ENCODE measurements around the gene SGMS2.

The SGMS2 gene

GRCh38 chr4:107808572-107808971, 16.2 kb upstream of the SGMS2 start:
- H3K9me3 ChIP-seq (ENCODE audit: control insufficient read depth, low read length): no peaks in the 10 kb centered on the region
- no peak overlapping the region for H3K9ac ChIP-seq (ENCODE audit: low read length)
- no peak overlapping the region for H3K4me3 ChIP-seq (ENCODE audit: low read length)

GRCh38 chr4:107809210-107809609, 15.5 kb upstream of the SGMS2 start:
- Histone ChIP-seq H3K9ac (ENCODE audit: low read length) (no peak overlapping the region), H3K4me3 (ENCODE audit: low read length) (no peak overlapping the region), H3K4me1 (ENCODE audit: control insufficient read depth, insufficient read depth, low read length) (peaks cover 9% of the 10 kb centered on the region), H3K9me3 (ENCODE audit: control insufficient read depth, low read length) (no peaks in the 10 kb centered on the region), H3K36me3 (ENCODE audit: control insufficient read depth, insufficient read depth, low read length) (no peaks in the 10 kb centered on the region), H3K27me3 (ENCODE audit: control insufficient read depth, insufficient read depth, low read length) (no peaks in the 10 kb centered on the region)

More at GRCh38 chr4:107808572-107808971, 16.2 kb upstream of the SGMS2 start:
- Histone ChIP-seq H3K27me3 (ENCODE audit: control insufficient read depth, insufficient read depth, low read length) (no peaks in the 10 kb centered on the region), H3K36me3 (ENCODE audit: control insufficient read depth, insufficient read depth, low read length) (no peaks in the 10 kb centered on the region), H3K4me1 (ENCODE audit: control insufficient read depth, insufficient read depth, low read length) (peaks cover 9% of the 10 kb centered on the region)

DNA sequence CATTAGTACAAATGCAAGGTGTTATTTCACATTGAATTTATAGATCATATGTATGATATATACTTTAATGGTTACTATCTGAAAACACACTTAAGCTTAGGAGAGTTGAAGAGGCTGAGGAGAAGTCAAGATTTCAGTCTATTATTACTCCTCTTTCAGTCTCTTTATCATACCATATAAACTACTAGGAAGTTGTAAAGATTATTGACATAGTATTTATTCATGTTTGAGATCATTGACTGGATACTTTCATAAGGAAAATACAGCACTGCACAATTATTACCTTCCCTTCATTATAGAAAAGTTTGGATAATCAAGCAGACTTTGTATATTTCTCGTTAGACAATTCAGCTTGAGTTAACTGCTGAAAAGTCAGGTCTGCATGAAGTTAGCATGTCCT, 10.0 kb upstream of the SGMS2 start:
- H3K36me3 ChIP-seq (ENCODE audit: control insufficient read depth, insufficient read depth, low read length): no peaks in the 10 kb centered on the region
- no peak overlapping the region for H3K4me3 ChIP-seq (ENCODE audit: low read length)
- H3K4me1 ChIP-seq (ENCODE audit: control insufficient read depth, insufficient read depth, low read length): peaks cover under 1% of the 10 kb centered on the region
- no peaks in the 10 kb centered on the region for H3K27me3 ChIP-seq (ENCODE audit: control insufficient read depth, insufficient read depth, low read length)
- H3K9me3 ChIP-seq (ENCODE audit: control insufficient read depth, low read length): no peaks in the 10 kb centered on the region
- H3K9ac ChIP-seq (ENCODE audit: low read length): no peak overlapping the region

GRCh38 chr4:107815158-107815557, 9.6 kb upstream of the SGMS2 start:
- no peak overlapping the region for H3K9ac ChIP-seq (ENCODE audit: low read length)
- H3K27me3 ChIP-seq (ENCODE audit: control insufficient read depth, insufficient read depth, low read length): no peaks in the 10 kb centered on the region

GRCh38 chr4:107818301-107818910, 6.3 kb upstream of the SGMS2 start:
- Histone ChIP-seq H3K9me3 (ENCODE audit: control insufficient read depth, low read length) (no peaks in the 10 kb centered on the region), H3K36me3 (ENCODE audit: control insufficient read depth, insufficient read depth, low read length) (no peaks in the 10 kb centered on the region), H3K27me3 (ENCODE audit: control insufficient read depth, insufficient read depth, low read length) (no peaks in the 10 kb centered on the region), H3K4me3 (ENCODE audit: low read length) (no peak overlapping the region), H3K9ac (ENCODE audit: low read length) (no peak overlapping the region), H3K4me1 (ENCODE audit: control insufficient read depth, insufficient read depth, low read length) (no peaks in the 10 kb centered on the region)

More at GRCh38 chr4:107815158-107815557, 9.6 kb upstream of the SGMS2 start:
- no peaks in the 10 kb centered on the region for H3K4me1 ChIP-seq (ENCODE audit: control insufficient read depth, insufficient read depth, low read length)
- H3K4me3 ChIP-seq (ENCODE audit: low read length): no peak overlapping the region
- H3K9me3 ChIP-seq (ENCODE audit: control insufficient read depth, low read length): no peaks in the 10 kb centered on the region
- no peaks in the 10 kb centered on the region for H3K36me3 ChIP-seq (ENCODE audit: control insufficient read depth, insufficient read depth, low read length)

GRCh38 chr4:107823870-107824349, 822 bp upstream of the SGMS2 start:
- H3K4me3 ChIP-seq (ENCODE audit: low read length): peak overlapping the region; percentile 68
- H3K9ac ChIP-seq (ENCODE audit: low read length): peak overlapping the region; percentile 87
- H3K36me3 ChIP-seq (ENCODE audit: control insufficient read depth, insufficient read depth, low read length): no peaks in the 10 kb centered on the region
- no peaks in the 10 kb centered on the region for H3K27me3 ChIP-seq (ENCODE audit: control insufficient read depth, insufficient read depth, low read length)
- peaks cover 7% of the 10 kb centered on the region for H3K4me1 ChIP-seq (ENCODE audit: control insufficient read depth, insufficient read depth, low read length)
- no peaks in the 10 kb centered on the region for H3K9me3 ChIP-seq (ENCODE audit: control insufficient read depth, low read length)

- H3K36me3 ChIP-seq (ENCODE audit: control insufficient read depth, insufficient read depth, low read length): no peaks in the 10 kb centered on the region
- H3K27me3 ChIP-seq (ENCODE audit: control insufficient read depth, insufficient read depth, low read length): no peaks in the 10 kb centered on the region
- peak overlapping the region; percentile 87 for H3K9ac ChIP-seq (ENCODE audit: low read length)
- no peaks in the 10 kb centered on the region for H3K9me3 ChIP-seq (ENCODE audit: control insufficient read depth, low read length)
- peaks cover 7% of the 10 kb centered on the region for H3K4me1 ChIP-seq (ENCODE audit: control insufficient read depth, insufficient read depth, low read length)
- H3K4me3 ChIP-seq (ENCODE audit: low read length): peak overlapping the region; percentile 68
These were observed 516 bp downstream of the SGMS2 start for GRCh38 chr4:107825072-107825824.

GRCh38 chr4:107826421-107826980, 1.8 kb downstream of the SGMS2 start:
- Histone ChIP-seq H3K9ac (ENCODE audit: low read length) (peak overlapping the region; percentile 87), H3K9me3 (ENCODE audit: control insufficient read depth, low read length) (no peaks in the 10 kb centered on the region), H3K27me3 (ENCODE audit: control insufficient read depth, insufficient read depth, low read length) (no peaks in the 10 kb centered on the region), H3K4me1 (ENCODE audit: control insufficient read depth, insufficient read depth, low read length) (peaks cover 7% of the 10 kb centered on the region), H3K36me3 (ENCODE audit: control insufficient read depth, insufficient read depth, low read length) (no peaks in the 10 kb centered on the region), H3K4me3 (ENCODE audit: low read length) (peak overlapping the region; percentile 68)

DNA sequence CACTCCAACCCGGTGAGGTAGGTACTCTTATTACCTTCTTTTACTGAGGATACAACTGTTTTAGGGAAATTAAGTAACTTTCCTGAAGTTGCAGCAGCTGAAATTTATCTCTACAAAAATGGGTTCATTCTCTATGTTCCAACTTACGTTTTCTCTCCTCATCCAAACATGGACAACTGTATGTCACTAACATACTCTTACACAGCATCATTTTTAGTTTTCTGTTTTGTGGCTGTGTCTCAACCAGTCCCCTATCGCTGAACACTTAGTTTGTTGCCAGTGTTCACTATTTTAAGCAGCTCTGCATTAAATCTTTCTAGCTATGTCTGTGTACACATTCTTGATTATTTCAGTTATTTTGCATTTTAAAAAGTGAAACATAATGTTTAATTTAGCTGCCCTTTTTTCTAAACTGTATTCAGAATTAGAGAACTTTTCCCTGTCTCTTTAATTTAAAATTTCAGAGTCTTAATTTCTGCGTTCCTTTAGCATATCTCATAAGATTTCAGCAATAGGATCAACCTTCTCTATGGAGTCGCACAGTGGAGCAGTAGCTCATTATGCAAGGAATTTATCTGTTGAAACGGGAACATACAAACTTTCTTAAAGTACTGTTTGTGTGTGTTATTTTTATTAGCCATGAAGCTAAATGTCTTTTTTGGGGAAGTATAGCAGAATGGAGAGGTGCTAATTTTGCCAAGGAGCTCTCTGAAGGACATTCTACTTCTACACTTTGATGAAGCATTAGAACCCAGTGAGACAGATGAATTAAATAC, 3.8 kb downstream of the SGMS2 start:
- Histone ChIP-seq H3K27me3 (ENCODE audit: control insufficient read depth, insufficient read depth, low read length) (no peaks in the 10 kb centered on the region), H3K9me3 (ENCODE audit: control insufficient read depth, low read length) (no peaks in the 10 kb centered on the region), H3K4me3 (ENCODE audit: low read length) (no peak overlapping the region), H3K9ac (ENCODE audit: low read length) (no peak overlapping the region), H3K4me1 (ENCODE audit: control insufficient read depth, insufficient read depth, low read length) (peaks cover 7% of the 10 kb centered on the region), H3K36me3 (ENCODE audit: control insufficient read depth, insufficient read depth, low read length) (no peaks in the 10 kb centered on the region)

DNA sequence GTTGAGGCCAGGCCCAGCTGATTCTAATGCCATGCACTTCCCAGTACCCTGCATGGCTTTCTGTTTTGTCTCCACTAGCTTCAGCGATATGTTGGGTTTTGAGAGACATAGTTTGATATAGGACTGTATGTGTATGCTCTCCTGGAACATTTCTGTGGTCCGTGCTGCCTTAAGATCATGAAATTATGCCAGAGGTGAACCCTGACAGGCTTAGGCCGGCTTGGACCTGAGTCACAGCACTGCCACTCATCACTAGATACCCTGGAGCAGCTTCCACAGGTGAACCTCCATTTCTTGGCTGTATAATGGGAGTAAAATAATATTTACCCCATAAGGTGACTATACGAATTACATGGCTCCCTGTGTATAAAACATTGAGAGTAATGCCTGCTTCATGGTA, 6.4 kb downstream of the SGMS2 start:
- H3K27me3 ChIP-seq (ENCODE audit: control insufficient read depth, insufficient read depth, low read length): no peaks in the 10 kb centered on the region
- H3K9me3 ChIP-seq (ENCODE audit: control insufficient read depth, low read length): no peaks in the 10 kb centered on the region
- H3K36me3 ChIP-seq (ENCODE audit: control insufficient read depth, insufficient read depth, low read length): no peaks in the 10 kb centered on the region
- peaks cover 14% of the 10 kb centered on the region for H3K4me1 ChIP-seq (ENCODE audit: control insufficient read depth, insufficient read depth, low read length)
- H3K9ac ChIP-seq (ENCODE audit: low read length): no peak overlapping the region
- no peak overlapping the region for H3K4me3 ChIP-seq (ENCODE audit: low read length)

DNA sequence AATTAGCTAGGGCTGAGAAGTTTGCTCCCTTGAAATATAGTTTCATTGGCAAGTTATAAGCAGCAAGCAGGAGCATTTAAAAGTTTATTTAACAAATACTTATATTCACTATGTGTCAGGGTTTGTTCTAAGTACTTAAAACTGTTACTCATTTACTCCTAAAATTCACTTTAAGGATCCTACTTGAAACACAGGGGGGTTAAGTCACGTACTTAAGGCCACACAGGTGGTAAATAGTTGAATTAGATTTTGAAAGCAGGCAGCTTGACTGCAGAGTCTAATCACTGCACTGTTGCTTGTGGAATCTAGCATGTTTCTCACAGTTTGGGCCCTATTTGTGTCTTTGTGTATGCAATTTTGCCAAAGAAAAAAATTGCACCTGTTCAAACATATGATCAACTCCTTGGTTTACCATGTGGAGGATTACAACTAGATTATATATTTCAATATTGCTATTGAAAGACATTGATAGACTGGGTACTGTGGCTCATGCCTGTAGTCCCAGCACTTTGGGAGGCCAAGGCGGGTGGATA, 7.6 kb downstream of the SGMS2 start:
- Histone ChIP-seq H3K9me3 (ENCODE audit: control insufficient read depth, low read length) (no peaks in the 10 kb centered on the region), H3K36me3 (ENCODE audit: control insufficient read depth, insufficient read depth, low read length) (no peaks in the 10 kb centered on the region), H3K9ac (ENCODE audit: low read length) (no peak overlapping the region), H3K4me3 (ENCODE audit: low read length) (no peak overlapping the region), H3K27me3 (ENCODE audit: control insufficient read depth, insufficient read depth, low read length) (no peaks in the 10 kb centered on the region), H3K4me1 (ENCODE audit: control insufficient read depth, insufficient read depth, low read length) (peaks cover 18% of the 10 kb centered on the region)

Data from mucosa of stomach (tissue), 1 donor.